Epithelial cell of esophagus (primary cell): ENCODE results near the gene GALNT17.

Experiments used
- DNase-seq: peaks from one replicate; pipeline ENCODE4 v3.0.0; 2010; ENCODE audit warnings: low read depth
- H3K4me3 ChIP-seq: 2 replicates; pipeline ENCODE4 v1.5.1; 2011; ENCODE audit warnings: mild to moderate bottlenecking, low read length, control low read depth
- CTCF ChIP-seq: IDR thresholded peaks from 2 replicates; pipeline ENCODE4 v1.5.1; 2011; ENCODE audit warnings: low read depth, mild to moderate bottlenecking, low read length, control low read depth, inconsistent platforms; ENCODE audit not compliant: insufficient read depth; ENCODE audit errors: missing control alignments

GALNT17 gene

GRCh38 chr7:71419546-71420337 is 287.8 kb downstream of the GALNT17 start:
- no peak overlapping the region for H3K4me3 ChIP-seq
- no peak for DNase-seq
- TF ChIP-seq CTCF = no peak

- no peak overlapping the region for H3K4me3 ChIP-seq
- DNase-seq = no peak
- TF ChIP-seq CTCF = no peak
Observed at GRCh38 chr7:71422104-71422503, 290.2 kb downstream of the GALNT17 start.

GRCh38 chr7:71424166-71425035 is 292.5 kb downstream of the GALNT17 start:
- DNase-seq = no peak
- no peak overlapping the region for H3K4me3 ChIP-seq
- no peak for TF ChIP-seq CTCF

- no peak for TF ChIP-seq CTCF
- DNase-seq = no peak
- no peak overlapping the region for H3K4me3 ChIP-seq
Observed at GRCh38 chr7:71429083-71429482, 297.1 kb downstream of the GALNT17 start.

- no peak for DNase-seq
- no peak overlapping the region for H3K4me3 ChIP-seq
- TF ChIP-seq CTCF = no peak
Observed at GRCh38 chr7:71430246-71430645, 298.3 kb downstream of the GALNT17 start.

GRCh38 chr7:71439321-71439720 is 307.4 kb downstream of the GALNT17 start:
- no peak for DNase-seq
- no peak overlapping the region for H3K4me3 ChIP-seq
- no peak for TF ChIP-seq CTCF
